DMS79 (cell line): ENCODE data around the gene TSPAN12.
"Not testable (repeated sequence)": the region's sequence is repeated elsewhere in the genome, so short reads cannot be mapped to it uniquely, and the experiment has no call there.

Experiments used
- DNase-seq: peaks from one replicate; lab custom pipeline; 2025; lab: John Stamatoyannopoulos, UW

Gene TSPAN12, protein sequence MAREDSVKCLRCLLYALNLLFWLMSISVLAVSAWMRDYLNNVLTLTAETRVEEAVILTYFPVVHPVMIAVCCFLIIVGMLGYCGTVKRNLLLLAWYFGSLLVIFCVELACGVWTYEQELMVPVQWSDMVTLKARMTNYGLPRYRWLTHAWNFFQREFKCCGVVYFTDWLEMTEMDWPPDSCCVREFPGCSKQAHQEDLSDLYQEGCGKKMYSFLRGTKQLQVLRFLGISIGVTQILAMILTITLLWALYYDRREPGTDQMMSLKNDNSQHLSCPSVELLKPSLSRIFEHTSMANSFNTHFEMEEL

DNA sequence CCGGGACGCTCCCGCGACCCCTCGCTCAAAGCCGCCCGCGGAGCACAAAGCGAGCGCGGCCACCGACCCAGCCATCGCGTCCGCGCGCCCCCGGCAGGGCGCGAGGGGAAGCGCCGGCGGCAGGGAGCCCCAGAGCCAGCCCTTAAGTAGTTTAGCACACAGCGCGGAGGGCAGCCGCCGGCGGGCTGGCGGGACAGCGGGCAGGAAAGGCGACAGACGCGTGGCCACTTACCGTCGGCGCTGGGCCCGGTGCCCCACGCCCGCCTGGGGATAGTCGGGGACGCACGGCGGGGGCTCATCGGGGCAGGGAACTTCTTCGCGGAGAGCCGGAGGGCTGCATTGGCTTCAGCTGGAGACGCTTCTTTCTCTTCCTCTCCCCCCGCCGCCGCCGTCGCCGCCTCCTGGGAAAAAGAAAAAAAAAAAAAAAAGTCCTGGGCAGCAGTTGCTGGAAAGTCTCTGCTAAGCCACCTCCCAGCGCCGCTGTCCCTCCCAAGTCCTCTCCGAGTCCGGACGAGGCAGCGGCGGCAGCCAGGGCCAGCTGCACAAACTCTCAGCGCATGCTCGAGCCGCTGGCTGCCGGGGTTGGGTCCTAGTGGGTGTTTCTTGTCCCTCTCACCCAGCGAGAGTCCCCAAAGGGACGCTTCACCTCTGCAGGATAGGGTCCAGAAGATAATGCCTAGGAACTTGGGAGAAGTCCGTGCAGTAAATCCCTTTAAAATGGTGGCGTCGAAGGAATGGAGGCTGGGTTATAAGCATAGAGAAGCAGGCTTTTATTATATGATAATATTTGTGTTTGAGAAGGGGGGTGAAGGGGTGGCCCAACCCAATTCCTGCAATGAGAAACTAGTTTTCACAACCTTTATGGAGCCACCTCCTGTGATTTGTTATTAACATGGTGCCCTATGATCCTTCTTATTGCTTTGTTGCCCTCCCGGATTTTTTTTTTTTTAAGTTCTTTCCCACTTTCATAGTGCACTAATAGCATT is at the start of gene TSPAN12:
TSS of gene TSPAN12 (minus strand) at position 557 of the 986 bp plus-strand sequence. CDS start 1,381 bp downstream, outside the sequence.
- DNase-seq: no peak

DNA sequence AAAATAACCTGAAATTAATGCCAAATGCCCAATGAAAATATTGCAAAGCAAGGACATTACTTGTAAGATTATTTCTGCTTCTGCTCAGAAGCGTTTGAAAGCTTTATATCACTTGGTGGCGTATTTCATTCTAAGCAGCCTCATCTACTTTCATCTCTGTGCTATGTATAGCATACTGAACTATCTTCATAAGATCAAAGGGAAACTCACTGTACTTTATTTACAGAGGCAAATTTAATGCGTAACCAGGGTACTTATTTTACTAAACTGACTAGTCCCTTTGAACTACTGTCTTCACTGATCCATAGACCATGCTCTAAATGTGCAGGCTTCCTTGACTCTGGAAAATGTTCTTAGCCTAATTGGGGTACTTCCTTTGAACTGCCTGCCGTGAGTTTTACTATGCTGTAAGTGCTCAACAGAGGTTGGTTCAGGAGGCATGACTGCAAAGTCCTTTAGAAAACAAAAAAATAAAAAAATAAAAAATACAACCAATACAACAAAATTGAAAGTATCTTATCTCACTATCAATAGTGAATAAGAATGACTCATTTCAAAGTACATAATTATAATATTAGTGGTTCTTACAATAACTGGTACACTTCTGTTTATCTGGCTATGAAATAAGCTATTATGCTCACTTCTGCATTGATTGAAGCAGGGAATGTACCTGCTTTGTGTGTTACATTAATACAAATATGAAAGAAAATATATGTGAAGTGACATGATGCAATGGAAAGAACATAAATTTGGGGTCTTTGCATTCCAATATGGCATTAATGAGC is 41.0 kb upstream of the TSPAN12 start:
- DNase-seq: no peak

- not testable (repeated sequence) for DNase-seq
Measured at GRCh38 chr7:120895253-120895652, 37.3 kb upstream of the TSPAN12 start.

- not testable (repeated sequence) for DNase-seq
Measured at GRCh38 chr7:120885602-120886001, 27.7 kb upstream of the TSPAN12 start.

DNA sequence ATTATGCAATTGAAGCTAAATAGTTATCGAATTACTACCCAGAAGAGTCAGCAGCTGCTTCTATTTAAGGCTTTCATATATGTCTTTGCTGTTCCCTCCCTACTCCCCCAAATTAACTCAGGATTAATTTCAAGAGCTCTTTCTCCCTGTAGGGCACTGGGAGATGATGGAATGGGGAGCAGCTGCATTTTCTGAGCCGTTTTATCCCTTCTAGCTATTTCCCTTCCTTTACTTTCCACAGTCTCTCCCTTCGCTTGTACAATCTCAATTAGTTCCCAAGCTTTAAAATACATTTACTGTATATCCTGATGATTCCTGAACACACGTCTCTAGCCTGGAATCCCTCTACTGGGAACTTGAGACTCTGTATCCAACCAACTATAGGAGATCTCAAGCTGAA is 19.8 kb upstream of the TSPAN12 start:
- DNase-seq: no peak

DNA sequence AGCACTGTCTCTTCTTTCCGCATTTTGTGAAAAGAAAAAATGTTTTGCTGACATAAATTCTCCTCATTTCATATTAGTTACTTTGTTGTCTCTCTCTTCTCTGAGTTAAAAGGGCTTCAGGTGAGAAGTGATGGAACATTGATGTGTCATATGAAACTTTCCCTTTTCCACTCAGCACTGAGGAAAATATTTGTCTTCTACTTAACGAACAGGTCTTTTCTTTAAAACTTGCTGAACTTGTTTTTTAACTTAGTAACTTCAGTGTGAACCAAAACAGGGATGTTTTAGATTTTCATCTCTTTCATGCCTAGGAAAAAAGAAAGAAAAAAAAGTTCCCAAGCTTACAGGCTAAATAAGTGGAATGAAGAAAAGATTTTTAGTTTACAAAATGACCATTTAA is 19.0 kb upstream of the TSPAN12 start:
- no peak for DNase-seq

DNA sequence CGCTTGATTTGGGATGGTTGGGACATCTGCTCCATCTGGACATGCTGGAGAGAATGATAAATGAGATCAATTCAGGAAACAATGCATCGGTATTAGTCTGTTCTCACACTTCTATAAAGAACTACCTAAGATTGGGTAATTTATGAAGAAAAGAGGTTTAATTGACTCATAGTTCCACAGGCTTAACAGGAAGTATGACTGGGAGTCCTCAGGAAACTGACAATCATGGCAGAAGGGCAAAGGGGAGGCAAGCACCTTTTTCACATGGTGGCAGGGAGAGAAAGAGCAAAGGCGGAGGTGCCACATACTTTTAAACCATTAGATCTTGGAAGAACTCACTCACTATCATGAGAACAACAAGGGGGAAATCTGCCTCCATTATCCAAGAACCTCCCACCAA is 16.8 kb upstream of the TSPAN12 start:
- DNase-seq: no peak

- no peak for DNase-seq
Measured at GRCh38 chr7:120874016-120874415, 16.1 kb upstream of the TSPAN12 start.

- no peak for DNase-seq
Measured at GRCh38 chr7:120873401-120873800, 15.5 kb upstream of the TSPAN12 start.

DNA sequence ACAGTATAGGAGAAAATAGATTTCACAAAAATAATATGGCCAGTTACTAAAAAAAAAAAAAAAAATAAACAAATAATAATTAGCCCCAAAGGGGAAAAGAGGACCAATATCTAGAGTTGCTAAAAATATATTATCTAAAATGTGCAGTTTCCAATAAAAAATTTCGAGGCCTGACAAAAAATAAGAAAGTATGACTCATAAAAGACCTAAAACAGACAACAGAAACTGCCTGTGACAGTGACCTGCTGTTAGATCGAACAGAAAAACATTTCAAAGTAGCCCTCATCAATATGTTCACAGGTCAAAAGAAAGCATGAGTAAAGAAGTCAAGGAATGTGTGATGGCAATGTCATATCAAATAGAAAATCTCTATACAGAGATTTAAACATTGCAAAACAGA is 11.8 kb upstream of the TSPAN12 start:
- DNase-seq: no peak

GRCh38 chr7:120867932-120868331 is 10.0 kb upstream of the TSPAN12 start:
- DNase-seq: no peak

DNA sequence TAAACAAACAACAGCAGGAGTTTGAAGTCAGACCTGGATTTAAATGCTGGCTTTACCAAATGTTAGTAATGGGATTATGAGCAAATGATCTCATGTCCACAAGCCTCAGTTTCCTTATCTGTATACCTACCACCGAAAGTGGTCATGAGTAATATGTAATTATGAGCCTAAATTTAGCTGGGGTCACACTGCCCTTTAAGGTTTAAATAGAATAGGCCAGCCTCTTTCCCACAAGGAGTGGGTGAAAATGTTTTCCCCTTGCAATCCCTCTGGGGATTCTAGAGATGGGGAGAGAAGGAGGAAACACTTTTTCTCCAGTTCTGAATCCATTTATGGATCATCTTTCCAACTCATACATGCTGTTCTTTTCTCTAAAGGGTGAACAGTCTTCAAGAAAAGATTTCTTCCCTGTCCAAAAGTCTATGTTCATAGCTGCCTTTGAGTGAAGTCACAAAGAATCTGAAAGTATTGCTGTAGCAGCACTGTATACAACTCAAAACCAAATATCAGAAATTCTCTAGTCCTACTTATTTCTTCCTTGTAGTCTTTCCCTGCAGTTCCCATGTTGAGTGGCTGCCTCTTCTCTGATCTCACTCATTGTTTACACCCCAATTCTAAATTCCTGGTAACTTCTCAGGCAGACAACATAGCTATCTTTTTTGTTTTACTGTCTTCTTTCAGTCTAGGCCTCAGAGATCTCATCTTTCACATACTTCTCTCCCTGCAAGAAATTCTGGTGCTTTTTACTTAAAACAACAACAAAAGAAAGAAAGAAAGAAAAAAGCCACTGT is 7.4 kb upstream of the TSPAN12 start:
- no peak for DNase-seq

DNA sequence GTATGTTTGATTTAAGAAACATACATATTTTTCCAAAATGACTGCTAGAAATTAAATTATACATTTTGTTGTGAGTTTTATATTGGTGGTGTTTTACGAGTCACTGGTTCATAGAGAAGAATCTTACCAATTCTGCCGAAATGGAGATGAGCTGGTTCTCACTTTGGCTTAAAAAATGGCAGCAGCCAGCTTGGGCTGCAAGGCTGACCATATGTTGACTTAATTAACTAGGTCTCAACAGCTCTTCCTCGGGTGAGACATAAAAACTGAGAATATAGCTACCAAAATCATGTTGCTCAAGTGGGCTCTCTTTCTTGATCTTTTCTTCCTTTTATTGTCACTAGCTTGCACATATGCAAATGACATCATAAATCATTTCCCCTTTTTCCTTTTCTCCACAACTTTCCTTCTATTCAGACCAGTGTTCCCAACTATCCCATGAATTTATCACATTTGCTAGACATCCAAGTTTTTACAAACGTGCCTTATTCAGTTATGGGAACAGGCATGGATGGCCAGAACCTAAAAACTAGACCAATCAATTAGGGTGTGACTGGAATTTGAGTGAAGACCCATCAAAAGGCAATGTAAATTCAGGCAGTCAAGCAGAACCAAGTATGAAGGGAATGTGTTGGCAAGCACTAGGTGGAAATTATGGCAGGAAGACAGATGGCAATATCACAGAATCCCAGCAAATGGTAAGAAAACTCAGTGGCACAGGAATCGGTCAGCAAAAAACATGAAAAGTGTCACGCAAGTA is 6.4 kb upstream of the TSPAN12 start:
- DNase-seq: no peak

GRCh38 chr7:120862987-120863590 is 5.1 kb upstream of the TSPAN12 start:
- no peak for DNase-seq

GRCh38 chr7:120860156-120860555 is 2.2 kb upstream of the TSPAN12 start:
- DNase-seq: no peak

- no peak for DNase-seq
Measured at GRCh38 chr7:120859459-120859858, 1.5 kb upstream of the TSPAN12 start.

GRCh38 chr7:120856621-120857352 is 1.2 kb downstream of the TSPAN12 start:
- DNase-seq: no peak

GRCh38 chr7:120856198-120856597 is 1.7 kb downstream of the TSPAN12 start:
- no peak for DNase-seq

DNA sequence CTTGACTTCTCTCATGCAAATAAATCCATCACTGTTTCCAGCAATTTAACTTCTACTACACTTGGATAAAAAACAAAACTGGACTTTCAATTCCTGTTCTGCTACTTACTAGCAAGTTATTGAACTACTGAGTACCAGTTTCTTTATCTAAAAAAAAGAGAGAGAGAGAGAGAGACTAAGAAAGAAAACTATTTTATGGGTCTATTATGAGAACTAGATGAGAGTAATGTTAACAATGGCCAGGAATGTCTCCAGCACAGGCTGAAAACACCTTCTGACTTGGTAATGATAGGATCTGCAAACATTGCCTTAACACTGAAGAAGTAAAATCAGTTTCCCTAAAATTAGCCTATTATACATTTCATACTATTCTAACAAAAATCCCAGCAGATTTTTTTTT is 5.2 kb downstream of the TSPAN12 start:
- DNase-seq: no peak

DNA sequence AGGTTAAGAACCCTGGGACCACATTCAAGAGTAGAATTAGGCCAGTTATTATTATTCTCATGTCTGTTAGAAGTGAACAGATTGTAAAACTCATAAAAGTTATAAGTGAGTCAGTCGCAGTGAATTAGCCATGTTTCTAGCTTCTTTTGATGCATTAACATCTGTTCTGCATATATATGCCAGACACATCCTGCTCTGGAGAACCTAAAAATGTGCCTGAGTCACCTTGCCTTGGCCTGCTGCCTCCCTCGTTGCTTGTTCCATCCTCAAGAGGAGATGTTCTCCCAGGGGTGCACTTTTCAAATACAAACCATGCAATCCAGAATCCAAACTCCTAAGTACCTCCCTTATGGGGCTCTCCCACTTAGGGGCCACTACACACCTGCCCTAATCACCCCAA is 14.8 kb downstream of the TSPAN12 start:
- no peak for DNase-seq
